DMS114 treated with DMSO at 0.1 percent for 48 hours (cell line): ENCODE data around the gene UBE2L3.

Experiments
- DNase-seq: peaks from one replicate; lab custom pipeline; 2025; ENCODE audit not compliant: unreplicated experiment; lab: John Stamatoyannopoulos, UW

Gene UBE2L3

GRCh38 chr22:21669026-21669425, 101.5 kb downstream of the UBE2L3 start:
- no peak for DNase-seq

GRCh38 chr22:21672107-21672629, 104.7 kb downstream of the UBE2L3 start:
- DNase-seq = no peak
